GM12878 (cell line): ENCODE measurements around the gene GANAB. TPM values are rescaled to one million over a fixed set of nuclear protein-coding genes. Genes with fewer than 3 reads are reported as not detected.
A peak's percentile ranks its signal among the peaks of the same experiment; 100 is the strongest.

Experiments used
- ATAC-seq: fragments of 200-7000 bp; cut with Tn5 transposase; 3 replicates; pipeline ENCODE4 v1.9.1; 2020; ENCODE audit warnings: mild to moderate bottlenecking, moderate library complexity
- BruUV-seq: library from RNA; stranded (reverse); fragments of 400-500 nt; replicated peaks from 2 replicates; lab custom pipeline; 2021; lab: Mats Ljungman, UMichigan
- CTCF ChIA-PET: fragments of 300-600 bp; sonication (Branson Sonifier 250); formaldehyde crosslinking; extraction: SDS; loops from one replicate; lab custom pipeline; 2021; ENCODE audit warnings: inconsistent platforms; lab: Yijun Ruan, JAX
- POLR2A ChIA-PET: fragments of 350-600 bp; formaldehyde crosslinking; extraction: SDS; loops from one replicate; lab custom pipeline; 2021; ENCODE audit warnings: inconsistent platforms; lab: Charles Lee
- RAD21 ChIA-PET: fragments of 300-600 bp; sonication (Branson Sonifier 250); formaldehyde crosslinking; loops from one replicate; lab custom pipeline; 2023; ENCODE audit warnings: antibody characterized with exemption; ENCODE audit not compliant: unreplicated experiment; lab: Charles Lee
- SMC1A ChIA-PET: fragments of 300-600 bp; sonication (Branson Sonifier 250); formaldehyde crosslinking; loops from one replicate; lab custom pipeline; 2023; ENCODE audit not compliant: unreplicated experiment, uncharacterized antibody; lab: Charles Lee
- DNase-seq: peaks from one replicate; pipeline ENCODE4 v3.0.0-alpha.2; 2011; ENCODE audit warnings: low read depth, low spot score
- FAIRE-seq: peaks from 3 replicates; lab custom pipeline; 2011; peaks lifted over from hg19 to GRCh38; lab: Jason Lieb, UNC
- H2AFZ ChIP-seq: 2 replicates; pipeline ENCODE4 v1.6.0; 2011; ENCODE audit warnings: low read depth, low read length, control low read depth; ENCODE audit not compliant: control insufficient read depth
- H3K27ac ChIP-seq: 2 replicates; pipeline ENCODE4 v1.5.1; 2011; ENCODE audit warnings: control low read depth; ENCODE audit not compliant: control insufficient read depth, insufficient read depth
- H3K27me3 ChIP-seq, 2 experiments: replicated peaks in 1 of 2; 2 replicates each; pipeline versions ENCODE4 v1.6.0 to v1.6.1; 2011; ENCODE audit warnings: low read length in 1 of 2; ENCODE audit not compliant: control insufficient read depth in 2 of 2, insufficient read depth in 2 of 2
- H3K36me3 ChIP-seq, 2 experiments: 2 replicates each; pipeline ENCODE4 v1.5.1; 2011; ENCODE audit warnings: low read length in 1 of 2; ENCODE audit not compliant: control insufficient read depth in 2 of 2, insufficient read depth in 2 of 2
- H3K4me1 ChIP-seq: 2 replicates; pipeline ENCODE4 v1.6.1; 2011; ENCODE audit warnings: mild to moderate bottlenecking, low read length, moderate library complexity, mixed read lengths; ENCODE audit not compliant: control insufficient read depth, insufficient read depth
- H3K4me2 ChIP-seq: 2 replicates; pipeline ENCODE4 v1.6.0; 2011; ENCODE audit warnings: control low read depth; ENCODE audit not compliant: control insufficient read depth, insufficient read depth
- H3K4me3 ChIP-seq: fragments of 200-600 bp; sonication (generic); 2 replicates; pipeline ENCODE4 v1.5.1; 2016
- H3K79me2 ChIP-seq: 2 replicates; pipeline ENCODE4 v1.6.0; 2011; ENCODE audit warnings: low read length; ENCODE audit not compliant: control insufficient read depth, insufficient read depth
- H3K9ac ChIP-seq: 2 replicates; pipeline ENCODE4 v1.8.0; 2011; ENCODE audit warnings: low read length, control low read depth, mixed read lengths; ENCODE audit not compliant: control insufficient read depth, insufficient read depth
- H3K9me3 ChIP-seq: replicated peaks from 3 replicates; pipeline ENCODE4 v1.5.1; 2011; ENCODE audit warnings: mild to moderate bottlenecking, low read length; ENCODE audit not compliant: control insufficient read depth, insufficient read depth
- H4K20me1 ChIP-seq: 2 replicates; pipeline ENCODE4 v1.6.0; 2011; ENCODE audit not compliant: control insufficient read depth, insufficient read depth
- CBFB ChIP-seq: IDR thresholded peaks from 2 replicates; pipeline ENCODE4 v1.6.1; 2016; ENCODE audit warnings: antibody characterized with exemption, low read depth
- CREB1 ChIP-seq: IDR thresholded peaks from 2 replicates; pipeline ENCODE4 v1.6.1; 2012; ENCODE audit warnings: low read depth, mild to moderate bottlenecking, inconsistent platforms
- ETV6 ChIP-seq, 2 experiments: fragments of 450-650 bp in 1 of 2; IDR thresholded peaks in 1 of 2; conservative IDR thresholded peaks in 1 of 2; 2 replicates each; pipeline ENCODE4 v1.6.1; 2014; ENCODE audit warnings: antibody characterized with exemption in 1 of 2, borderline replicate concordance in 1 of 2, low read depth in 1 of 2, mild to moderate bottlenecking in 1 of 2, moderate library complexity in 1 of 2
- IRF3 ChIP-seq: fragments of 450-650 bp; IDR thresholded peaks from 2 replicates; pipeline ENCODE4 v1.6.1; 2014; ENCODE audit warnings: mild to moderate bottlenecking
- IRF5 ChIP-seq: fragments of 450-650 bp; IDR thresholded peaks from 2 replicates; pipeline ENCODE4 v1.6.1; 2017; ENCODE audit warnings: borderline replicate concordance
- KDM1A ChIP-seq: fragments of 200-600 bp; sonication (generic); IDR thresholded peaks from 2 replicates; pipeline ENCODE4 v1.6.1; 2016; ENCODE audit warnings: borderline replicate concordance
- KLF5 ChIP-seq: fragments of 450-650 bp; IDR thresholded peaks from 2 replicates; pipeline ENCODE4 v1.6.1; 2014; ENCODE audit warnings: mild to moderate bottlenecking; ENCODE audit not compliant: partially characterized antibody
- MTA2 ChIP-seq: fragments of 450-650 bp; IDR thresholded peaks from 2 replicates; pipeline ENCODE4 v1.6.1; 2016; ENCODE audit warnings: low read depth, mild to moderate bottlenecking, moderate library complexity
- POLR2A ChIP-seq: IDR thresholded peaks from 2 replicates; pipeline ENCODE4 v1.6.1; 2011; ENCODE audit warnings: low read depth, mild to moderate bottlenecking, low read length
- POLR2AphosphoS5 ChIP-seq: IDR thresholded peaks from 2 replicates; pipeline ENCODE4 v1.6.1; 2011; ENCODE audit warnings: mild to moderate bottlenecking, low read length, inconsistent platforms
- RB1 ChIP-seq: fragments of 450-650 bp; formaldehyde crosslinking; IDR thresholded peaks from 2 replicates; pipeline ENCODE4 v1.6.1; 2017; ENCODE audit warnings: mild to moderate bottlenecking, borderline replicate concordance
- SMC3 ChIP-seq: IDR thresholded peaks from 2 replicates; pipeline ENCODE4 v1.6.1; 2011; ENCODE audit warnings: low read length, improper control_type of control experiment, borderline replicate concordance
- SREBF2 ChIP-seq: IDR thresholded peaks from 2 replicates; pipeline ENCODE4 v1.6.1; 2012; ENCODE audit warnings: mild to moderate bottlenecking, low read length
- STAT1 ChIP-seq: fragments of 450-650 bp; conservative IDR thresholded peaks from 2 replicates; pipeline ENCODE4 v1.6.1; 2014; ENCODE audit warnings: antibody characterized with exemption, mild to moderate bottlenecking
- WRNIP1 ChIP-seq: IDR thresholded peaks from 2 replicates; pipeline ENCODE4 v1.6.1; 2011; ENCODE audit warnings: low read depth, low read length, improper control_type of control experiment, borderline replicate concordance
- ZBED1 ChIP-seq: IDR thresholded peaks from 2 replicates; pipeline ENCODE4 v1.6.1; 2016; ENCODE audit warnings: borderline replicate concordance
- ZBTB40 ChIP-seq: fragments of 450-650 bp; IDR thresholded peaks from 2 replicates; pipeline ENCODE4 v1.6.1; 2016; ENCODE audit warnings: mild to moderate bottlenecking, moderate library complexity, borderline replicate concordance
- ZNF384 ChIP-seq: IDR thresholded peaks from 2 replicates; pipeline ENCODE4 v1.6.1; 2012; ENCODE audit warnings: low read depth, mild to moderate bottlenecking, low read length, improper control_type of control experiment, borderline replicate concordance
- WGBS: methylation state at CpG from one replicate; pipeline ENCODE4 v1.1.6; 2016; ENCODE audit warnings: low lambda C conversion rate; ENCODE audit not compliant: insufficient replicate concordance, insufficient coverage; ENCODE audit errors: missing lambda C conversion rate; 5-methylcytosine and 5-hydroxymethylcytosine counted together
- in situ Hi-C: fragments of 300-500 bp; cut with MboI; formaldehyde crosslinking; loops from 9 replicates; pipeline ENCODE4 v1.14.3; 2018; ENCODE audit warnings: mixed read lengths
- intact Hi-C: fragments of 100-400 bp; cut with micrococcal nuclease; formaldehyde crosslinking; loops from one replicate; pipeline ENCODE4 v1.14.2; 2022; ENCODE audit not compliant: unreplicated experiment
- polyA plus RNA-seq, 11 experiments: library from polyadenylated mRNA; depleted of rRNA in 4 of 11; unstranded in 6 of 11; stranded (reverse) in 5 of 11; fragments of >200 nt; fragmentation: Nextera tagmentation in 4 of 11; fragmentation: Illumina TruSeq in 1 of 11; extraction: Ambion mirVana in 4 of 11; extraction: Trizol in 1 of 11; gene quantifications; 1 replicate in 1 of 11; 2 replicates in 10 of 11; pipeline versions ENCODE4 v1.2.1 to v1.2.3, GENCODE V29; 2011 to 2016; ENCODE audit warnings: inconsistent platforms in 2 of 11, missing spikeins in 2 of 11, low read depth in 1 of 11
- total RNA-seq, 4 experiments: library from RNA; depleted of rRNA in 3 of 4; stranded (reverse); fragments of >200 nt in 3 of 4; fragmentation: Illumina TruSeq in 1 of 4; extraction: Trizol in 1 of 4; gene quantifications; 2 replicates each; pipeline versions ENCODE4 v1.2.1 to v1.2.3, GENCODE V29; 2013 to 2021

GANAB gene
- total and polyA plus RNA-seq, 10 of the 15 experiments (the other 5 are each of a cell fraction or from before 2014, with no cell fraction given) = 4.5 to 175 (median 102) TPM

GRCh38 chr11:62666259-62666926 is 20.0 kb upstream of the GANAB start:
- WGBS = 0% methylated on average over 16 of the region's 16 CpGs
- Histone ChIP-seq H3K4me3 (peak overlapping the region; percentile 95), H2AFZ (no peak overlapping the region), H3K36me3 (peaks cover 5 to 12% of the 10 kb centered on the region in 2 experiments), H3K27ac (peak overlapping the region; percentile 95), H3K4me1 (peaks cover 14% of the 10 kb centered on the region), H3K4me2 (peak overlapping the region; percentile 95), H3K9ac (peak overlapping the region; percentile 96), H4K20me1 (no peaks in the 10 kb centered on the region), H3K9me3 (no peaks in the 10 kb centered on the region), H3K79me2 (peaks cover 62% of the 10 kb centered on the region), H3K27me3 (no peaks in the 10 kb centered on the region)
- DNase-seq = no peak
- intact Hi-C loops (no loop called here), in situ Hi-C loops (no loop called here)
- ChIA-PET RAD21 (interaction anchor here (1.7 to 2.7 kb wide), 3 partner anchors 9 to 45 kb away, joined by 5 to 26 read pairs (median 8); partner anchors contain the start of genes B3GAT3 and INTS5), SMC1A (interaction anchor here (0.9 to 3.4 kb wide), 10 partner anchors 11 to 87 kb away, joined by 3 to 41 read pairs (median 4); partner anchors contain the start of genes B3GAT3, INTS5, TUT1 and ZBTB3), POLR2A (interaction anchor here (0.8 to 16.2 kb wide), 19 partner anchors 11 to 191 kb away, joined by 3 to 295 read pairs (median 10); partner anchors contain the start of genes B3GAT3, EEF1G, GANAB and HNRNPUL2), CTCF (interaction anchor here (0.8 to 2.4 kb wide), 10 partner anchors 9 to 74 kb away, joined by 3 to 11 read pairs (median 5); partner anchors contain the start of genes B3GAT3, LRRN4CL and TUT1)
- BruUV-seq = no TSS peak
- no peak for FAIRE-seq
- ATAC-seq = no peak; the same call in 2 of the 3 replicates
- TF ChIP-seq MTA2 = no peak
- TF ChIP-seq ETV6 (conservative IDR thresholded peaks at IDR 0.05 in 1 of 2, IDR thresholded peaks at IDR 0.05 in 1 of 2; ENCODE audit: borderline replicate concordance in 1 of 2, low read depth in 1 of 2) = no peak
- no peak for TF ChIP-seq KDM1A
- TF ChIP-seq SREBF2 = no peak
- no peak for TF ChIP-seq ZNF384
- 0 out of 2 replicates have a peak, but pooled peaks have one; percentile 21 for TF ChIP-seq WRNIP1
- no peak for TF ChIP-seq IRF5
- TF ChIP-seq STAT1 = no peak
- no peak for TF ChIP-seq ZBTB40
- TF ChIP-seq KLF5 = no peak
- peak; percentile 19 for TF ChIP-seq ZBED1
- TF ChIP-seq CBFB = 0 out of 2 replicates have a peak, but pooled peaks have one; percentile 15
- 0 out of 2 replicates have a peak, but pooled peaks have one; percentile 12 for TF ChIP-seq POLR2AphosphoS5
- TF ChIP-seq RB1 = no peak
- no peak for TF ChIP-seq IRF3
- TF ChIP-seq POLR2A = peak; percentile 31; the same call in 1 of the 2 replicates
- TF ChIP-seq SMC3 = no peak
- 0 out of 2 replicates have a peak, but pooled peaks have one; percentile 15 for TF ChIP-seq CREB1
